Fibroblast of the aortic adventitia (primary cell): ENCODE results near the gene SH3BGRL2. TPM values are rescaled to one million over a fixed set of nuclear protein-coding genes. Genes with fewer than 3 reads are reported as not detected.

Source experiments
- DNase-seq: peaks from one replicate; pipeline ENCODE4 v3.0.0-alpha.2; 2010; ENCODE audit warnings: low read depth
- H3K4me3 ChIP-seq: 2 replicates; pipeline ENCODE4 v1.5.1; 2011; ENCODE audit warnings: low read depth, mild to moderate bottlenecking, control low read depth, low read length, moderate library complexity
- total RNA-seq: library from RNA; depleted of rRNA; stranded (reverse); fragments of >200 nt; gene quantifications from 2 replicates; pipeline ENCODE4 v1.2.3, GENCODE V29; 2012; ENCODE audit warnings: low replicate concordance
- TF ChIP-seq, protein P1 (sequence below): IDR thresholded peaks from 2 replicates; pipeline ENCODE4 v1.5.1; 2011; ENCODE audit warnings: mild to moderate bottlenecking, low read length, control low read depth, inconsistent platforms; ENCODE audit not compliant: insufficient read depth

The SH3BGRL2 gene
- total RNA-seq, 1 donor = 4.1 TPM

DNA sequence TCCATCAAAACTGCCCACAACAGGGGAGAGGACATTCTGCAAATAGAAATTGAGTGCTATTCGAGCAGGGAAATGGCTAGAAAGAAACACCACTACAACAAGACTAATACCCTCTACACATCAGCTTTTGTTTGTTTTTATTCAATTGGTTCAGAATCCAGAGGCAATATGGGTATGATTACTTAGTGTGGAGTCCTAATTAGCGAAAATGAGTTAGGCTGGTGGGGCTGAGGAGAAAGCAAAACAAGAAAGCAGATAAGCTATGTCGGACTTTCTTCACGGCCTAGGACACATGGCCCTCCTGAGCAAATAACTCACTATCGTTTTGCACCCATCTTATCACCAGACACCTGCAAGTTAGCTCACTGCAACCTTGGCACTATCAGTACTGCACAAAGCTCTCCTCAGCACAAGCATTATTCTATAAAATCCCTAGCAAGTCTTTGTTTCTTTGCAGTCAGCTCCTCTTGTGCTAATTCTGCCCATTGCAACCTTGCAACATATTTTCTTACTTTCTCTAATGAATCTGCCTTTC is 31.3 kb upstream of the SH3BGRL2 start:
- TF ChIP-seq, protein P1, sequence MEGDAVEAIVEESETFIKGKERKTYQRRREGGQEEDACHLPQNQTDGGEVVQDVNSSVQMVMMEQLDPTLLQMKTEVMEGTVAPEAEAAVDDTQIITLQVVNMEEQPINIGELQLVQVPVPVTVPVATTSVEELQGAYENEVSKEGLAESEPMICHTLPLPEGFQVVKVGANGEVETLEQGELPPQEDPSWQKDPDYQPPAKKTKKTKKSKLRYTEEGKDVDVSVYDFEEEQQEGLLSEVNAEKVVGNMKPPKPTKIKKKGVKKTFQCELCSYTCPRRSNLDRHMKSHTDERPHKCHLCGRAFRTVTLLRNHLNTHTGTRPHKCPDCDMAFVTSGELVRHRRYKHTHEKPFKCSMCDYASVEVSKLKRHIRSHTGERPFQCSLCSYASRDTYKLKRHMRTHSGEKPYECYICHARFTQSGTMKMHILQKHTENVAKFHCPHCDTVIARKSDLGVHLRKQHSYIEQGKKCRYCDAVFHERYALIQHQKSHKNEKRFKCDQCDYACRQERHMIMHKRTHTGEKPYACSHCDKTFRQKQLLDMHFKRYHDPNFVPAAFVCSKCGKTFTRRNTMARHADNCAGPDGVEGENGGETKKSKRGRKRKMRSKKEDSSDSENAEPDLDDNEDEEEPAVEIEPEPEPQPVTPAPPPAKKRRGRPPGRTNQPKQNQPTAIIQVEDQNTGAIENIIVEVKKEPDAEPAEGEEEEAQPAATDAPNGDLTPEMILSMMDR = no peak
- DNase-seq = no peak
- no peak overlapping the region for H3K4me3 ChIP-seq

DNA sequence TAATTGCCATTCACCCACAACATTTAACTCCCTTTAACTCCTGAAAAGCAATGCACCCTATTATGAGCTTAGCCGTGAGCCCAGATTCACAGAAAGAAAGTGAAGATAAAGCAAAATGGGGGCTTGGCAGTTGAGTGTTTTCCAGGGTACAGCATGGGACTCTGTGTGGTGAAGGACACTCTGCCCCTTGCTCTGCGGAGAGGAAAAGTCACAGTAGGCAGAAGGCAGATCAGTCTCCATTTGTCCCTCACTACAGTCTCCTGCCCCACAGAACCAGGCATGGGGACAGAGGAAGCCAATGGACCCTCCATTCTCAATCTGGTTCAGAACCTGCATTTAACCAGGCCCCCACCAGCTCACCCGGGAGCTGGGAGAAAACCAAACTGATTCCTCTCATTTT is 30.8 kb upstream of the SH3BGRL2 start:
- TF ChIP-seq, protein P1 = no peak
- no peak for DNase-seq
- H3K4me3 ChIP-seq = no peak overlapping the region

DNA sequence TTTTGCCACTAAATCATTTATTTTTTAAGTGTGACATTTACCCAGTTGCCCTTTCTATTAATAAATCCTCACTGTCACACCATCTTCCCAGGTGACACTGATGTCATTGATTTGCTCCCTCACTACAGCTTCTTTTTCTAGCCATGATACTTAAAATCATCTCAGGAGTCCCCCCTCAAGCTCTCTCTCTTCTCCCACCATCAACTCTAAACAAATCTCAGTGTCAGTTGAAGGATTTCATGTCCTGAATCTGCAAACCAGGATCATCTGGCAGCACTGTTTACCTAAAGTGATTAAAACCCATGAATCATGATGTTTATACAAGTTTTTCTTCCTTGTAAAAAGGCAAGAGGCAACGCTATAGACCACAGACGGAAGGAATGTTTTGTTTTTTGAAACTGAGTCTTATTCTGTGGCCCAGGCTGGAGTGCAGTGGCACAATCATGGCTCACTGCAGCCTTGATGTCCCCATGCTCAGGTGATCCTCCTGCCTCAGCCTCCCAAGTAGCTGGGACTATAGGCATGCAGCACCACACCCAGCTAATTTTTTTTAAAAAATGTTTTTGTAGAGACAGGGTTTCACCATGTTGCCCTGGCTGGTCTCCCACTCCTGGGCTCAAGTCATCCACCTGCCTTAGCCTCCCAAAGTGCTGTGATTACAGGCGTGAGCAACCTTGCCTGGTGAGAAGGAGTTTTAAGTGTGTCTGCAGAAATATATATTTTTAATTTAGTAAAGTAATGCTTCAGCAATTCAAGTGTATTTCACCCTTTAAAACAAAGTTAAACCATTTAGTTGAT is 30.1 kb upstream of the SH3BGRL2 start:
- TF ChIP-seq, protein P1 = no peak
- H3K4me3 ChIP-seq = no peak overlapping the region
- peak; percentile 11 for DNase-seq

DNA sequence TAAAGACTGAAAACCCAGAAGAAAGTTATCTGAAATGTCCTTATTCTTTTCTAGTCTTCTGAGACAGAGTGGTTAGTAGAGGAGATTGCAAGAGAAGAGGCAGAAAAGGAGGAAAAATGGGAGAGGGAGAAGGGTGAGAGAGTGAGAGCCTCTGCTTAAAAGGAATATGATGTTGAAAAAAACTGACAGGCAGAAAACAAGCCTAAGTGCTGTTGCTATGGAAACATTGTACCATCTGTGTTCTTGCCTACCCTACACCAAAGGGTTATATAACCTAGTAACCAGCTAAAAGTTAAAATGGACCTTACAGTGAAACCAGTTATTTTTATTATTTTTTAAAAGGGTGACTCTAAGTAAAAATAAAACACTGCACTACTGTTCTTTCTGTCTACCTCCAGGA is 28.3 kb upstream of the SH3BGRL2 start:
- H3K4me3 ChIP-seq = no peak overlapping the region
- TF ChIP-seq, protein P1 = no peak
- DNase-seq = no peak

DNA sequence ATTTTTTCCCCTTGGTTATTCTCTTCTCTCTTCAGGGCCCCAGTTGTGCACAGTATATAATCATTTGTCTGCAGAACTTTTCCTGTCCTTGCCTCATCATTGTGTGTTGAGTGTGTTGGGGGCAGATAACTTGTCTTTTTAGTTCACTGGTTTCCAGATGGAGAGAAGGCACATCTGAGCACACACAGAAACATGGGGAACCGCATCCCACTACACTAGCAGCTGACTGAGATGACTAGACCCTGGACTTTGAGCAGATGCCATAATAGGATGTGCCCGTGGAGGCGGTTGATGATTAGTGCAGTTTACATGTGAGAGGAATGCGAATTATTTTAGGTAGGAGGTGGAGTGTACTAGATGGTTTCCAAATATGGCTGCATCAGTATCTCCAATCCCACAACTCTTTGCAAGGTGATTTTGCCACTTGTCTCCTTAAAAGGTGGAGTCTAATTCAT is 26.5 kb upstream of the SH3BGRL2 start:
- no peak for DNase-seq
- TF ChIP-seq, protein P1 = no peak
- H3K4me3 ChIP-seq = no peak overlapping the region

GRCh38 chr6:79605061-79605460 is 26.1 kb upstream of the SH3BGRL2 start:
- DNase-seq = no peak
- TF ChIP-seq, protein P1 = no peak
- H3K4me3 ChIP-seq = no peak overlapping the region
